Memory B cell (primary cell): Measurements from ENCODE around the gene CDC25A.

ENCODE experiments used
- ATAC-seq: fragments of 150-1000 bp; cut with Tn5 transposase; 2 replicates; pipeline ENCODE4 v1.10.0; 2021; ENCODE audit warnings: low read depth, mild to moderate bottlenecking, moderate library complexity
- DNase-seq, 2 donors: peaks; one replicate each; pipeline ENCODE4 v3.0.0; 2022; ENCODE audit warnings: low spot score in 2 of 2
- H3K27ac Mint-ChIP-seq: one replicate; pipeline ENCODE4 v1.8.0; 2022; ENCODE audit warnings: mild to moderate bottlenecking, moderate library complexity, mixed read lengths
- H3K27me3 Mint-ChIP-seq: one replicate; pipeline ENCODE4 v1.8.0; 2022; ENCODE audit warnings: mixed read lengths
- H3K36me3 Mint-ChIP-seq: one replicate; pipeline ENCODE4 v1.8.0; 2022; ENCODE audit warnings: mild to moderate bottlenecking, mixed read lengths
- H3K4me1 Mint-ChIP-seq: one replicate; pipeline ENCODE4 v1.8.0; 2022; ENCODE audit warnings: mixed read lengths
- H3K4me3 Mint-ChIP-seq: one replicate; pipeline ENCODE4 v1.8.0; 2022; ENCODE audit warnings: mild to moderate bottlenecking, moderate library complexity, mixed read lengths
- H3K9me3 Mint-ChIP-seq: one replicate; pipeline ENCODE4 v1.8.0; 2022; ENCODE audit warnings: mixed read lengths

The CDC25A gene

GRCh38 chr3:48185129-48185528, 3.1 kb downstream of the CDC25A start:
- H3K4me3 Mint-ChIP-seq = no peak overlapping the region
- no peaks in the 10 kb centered on the region for H3K36me3 Mint-ChIP-seq
- H3K4me1 Mint-ChIP-seq = peaks cover 11% of the 10 kb centered on the region
- ATAC-seq = no peak
- no peaks in the 10 kb centered on the region for H3K9me3 Mint-ChIP-seq
- peaks cover 7% of the 10 kb centered on the region for H3K27me3 Mint-ChIP-seq
- no peak overlapping the region for H3K27ac Mint-ChIP-seq
- DNase-seq = no peak

- DNase-seq (no peak), ATAC-seq (no peak)
- Mint-ChIP-seq H3K27ac (no peak overlapping the region), H3K27me3 (peaks cover 7% of the 10 kb centered on the region), H3K9me3 (no peaks in the 10 kb centered on the region), H3K36me3 (no peaks in the 10 kb centered on the region), H3K4me3 (no peak overlapping the region), H3K4me1 (peaks cover 11% of the 10 kb centered on the region)
These were observed 3.9 kb downstream of the CDC25A start for GRCh38 chr3:48184299-48184698.

GRCh38 chr3:48180531-48181253, 7.5 kb downstream of the CDC25A start:
- Mint-ChIP-seq H3K27ac (no peak overlapping the region), H3K9me3 (no peaks in the 10 kb centered on the region), H3K4me1 (no peaks in the 10 kb centered on the region), H3K36me3 (no peaks in the 10 kb centered on the region), H3K4me3 (no peak overlapping the region), H3K27me3 (no peaks in the 10 kb centered on the region)
- ATAC-seq (no peak), DNase-seq (no peak)

GRCh38 chr3:48180021-48180420, 8.2 kb downstream of the CDC25A start:
- ATAC-seq (no peak), DNase-seq (no peak)
- Mint-ChIP-seq H3K27ac (no peak overlapping the region), H3K27me3 (no peaks in the 10 kb centered on the region), H3K36me3 (no peaks in the 10 kb centered on the region), H3K4me1 (no peaks in the 10 kb centered on the region), H3K9me3 (no peaks in the 10 kb centered on the region), H3K4me3 (no peak overlapping the region)

GRCh38 chr3:48178072-48178471, 10.1 kb downstream of the CDC25A start:
- Mint-ChIP-seq H3K36me3 (no peaks in the 10 kb centered on the region), H3K4me3 (no peak overlapping the region), H3K27me3 (no peaks in the 10 kb centered on the region), H3K4me1 (no peaks in the 10 kb centered on the region), H3K27ac (no peak overlapping the region), H3K9me3 (no peaks in the 10 kb centered on the region)
- ATAC-seq = no peak
- DNase-seq = no peak

- H3K4me3 Mint-ChIP-seq = no peak overlapping the region
- H3K36me3 Mint-ChIP-seq = no peaks in the 10 kb centered on the region
- H3K9me3 Mint-ChIP-seq = no peaks in the 10 kb centered on the region
- no peak overlapping the region for H3K27ac Mint-ChIP-seq
- peak; percentile 34 for ATAC-seq
- peak; percentile 21 to 25 for DNase-seq
- no peaks in the 10 kb centered on the region for H3K4me1 Mint-ChIP-seq
- no peaks in the 10 kb centered on the region for H3K27me3 Mint-ChIP-seq
These were observed 30.3 kb downstream of the CDC25A start for GRCh38 chr3:48157950-48158376.

- Mint-ChIP-seq H3K36me3 (no peaks in the 10 kb centered on the region), H3K4me1 (no peaks in the 10 kb centered on the region), H3K27me3 (no peaks in the 10 kb centered on the region), H3K27ac (no peak overlapping the region), H3K4me3 (no peak overlapping the region), H3K9me3 (no peaks in the 10 kb centered on the region)
- DNase-seq (no peak), ATAC-seq (no peak)
These were observed 30.9 kb downstream of the CDC25A start for GRCh38 chr3:48157202-48157840.

- H3K4me3 Mint-ChIP-seq = no peak overlapping the region
- no peaks in the 10 kb centered on the region for H3K9me3 Mint-ChIP-seq
- DNase-seq (no peak), ATAC-seq (no peak)
- no peak overlapping the region for H3K27ac Mint-ChIP-seq
- H3K27me3 Mint-ChIP-seq = no peaks in the 10 kb centered on the region
- H3K4me1 Mint-ChIP-seq = no peaks in the 10 kb centered on the region
- no peaks in the 10 kb centered on the region for H3K36me3 Mint-ChIP-seq
These were observed 32.1 kb downstream of the CDC25A start for GRCh38 chr3:48156163-48156562.

GRCh38 chr3:48155122-48155521, 33.1 kb downstream of the CDC25A start:
- Mint-ChIP-seq H3K4me1 (no peaks in the 10 kb centered on the region), H3K27me3 (no peaks in the 10 kb centered on the region)
- DNase-seq = no peak

GRCh38 chr3:48151807-48152427, 36.3 kb downstream of the CDC25A start:
- H3K36me3 Mint-ChIP-seq = no peaks in the 10 kb centered on the region
- DNase-seq (no peak), ATAC-seq (no peak)
- no peak overlapping the region for H3K27ac Mint-ChIP-seq
- H3K27me3 Mint-ChIP-seq = no peaks in the 10 kb centered on the region
- H3K4me1 Mint-ChIP-seq = no peaks in the 10 kb centered on the region
- H3K9me3 Mint-ChIP-seq = no peaks in the 10 kb centered on the region
- no peak overlapping the region for H3K4me3 Mint-ChIP-seq

More at GRCh38 chr3:48155122-48155521, 33.1 kb downstream of the CDC25A start:
- no peak overlapping the region for H3K4me3 Mint-ChIP-seq
- no peak for ATAC-seq
- H3K9me3 Mint-ChIP-seq = no peaks in the 10 kb centered on the region
- H3K36me3 Mint-ChIP-seq = no peaks in the 10 kb centered on the region
- no peak overlapping the region for H3K27ac Mint-ChIP-seq

- DNase-seq (peak; percentile 47 to 52), ATAC-seq (peak; percentile 99)
- H3K9me3 Mint-ChIP-seq = no peaks in the 10 kb centered on the region
- H3K27ac Mint-ChIP-seq = no peak overlapping the region
- H3K4me3 Mint-ChIP-seq = no peak overlapping the region
- H3K27me3 Mint-ChIP-seq = no peaks in the 10 kb centered on the region
- no peaks in the 10 kb centered on the region for H3K4me1 Mint-ChIP-seq
- H3K36me3 Mint-ChIP-seq = no peaks in the 10 kb centered on the region
These were observed 37.0 kb downstream of the CDC25A start for GRCh38 chr3:48151058-48151806.

- H3K27ac Mint-ChIP-seq = no peak overlapping the region
- H3K27me3 Mint-ChIP-seq = no peaks in the 10 kb centered on the region
- H3K36me3 Mint-ChIP-seq = no peaks in the 10 kb centered on the region
- no peak overlapping the region for H3K4me3 Mint-ChIP-seq
- DNase-seq (no peak), ATAC-seq (no peak)
- H3K9me3 Mint-ChIP-seq = no peaks in the 10 kb centered on the region
- peaks cover 6% of the 10 kb centered on the region for H3K4me1 Mint-ChIP-seq
These were observed 44.2 kb downstream of the CDC25A start for GRCh38 chr3:48143992-48144391.

GRCh38 chr3:48143567-48143966, 44.6 kb downstream of the CDC25A start:
- Mint-ChIP-seq H3K27me3 (no peaks in the 10 kb centered on the region), H3K9me3 (no peaks in the 10 kb centered on the region), H3K4me3 (no peak overlapping the region), H3K36me3 (no peaks in the 10 kb centered on the region), H3K4me1 (peaks cover 6% of the 10 kb centered on the region), H3K27ac (no peak overlapping the region)
- ATAC-seq (no peak), DNase-seq (no peak)

GRCh38 chr3:48142316-48142870, 45.8 kb downstream of the CDC25A start:
- no peak overlapping the region for H3K4me3 Mint-ChIP-seq
- ATAC-seq (no peak), DNase-seq (no peak)
- H3K4me1 Mint-ChIP-seq = peaks cover 6% of the 10 kb centered on the region
- H3K27me3 Mint-ChIP-seq = no peaks in the 10 kb centered on the region
- H3K9me3 Mint-ChIP-seq = no peaks in the 10 kb centered on the region
- no peak overlapping the region for H3K27ac Mint-ChIP-seq
- no peaks in the 10 kb centered on the region for H3K36me3 Mint-ChIP-seq
